Esophagus muscularis mucosa (tissue), 3 donors: ENCODE results near the gene TBC1D8.

Experiments used
- POLR2A ChIP-seq: fragments of 450-650 bp; IDR thresholded peaks from one replicate; pipeline ENCODE4 v1.6.1; 2017; ENCODE audit warnings: antibody characterized with exemption, moderate library complexity, mild to moderate bottlenecking, low read depth
- POLR2AphosphoS5 ChIP-seq, 2 donors: sonication (generic); formaldehyde crosslinking; IDR thresholded peaks; one replicate each; pipeline ENCODE4 v1.6.1; 2017; ENCODE audit warnings: antibody characterized with exemption in 2 of 2
- TF ChIP-seq, protein P1 (sequence below), 3 experiments: fragments of 200-600 bp in 2 of 3; fragments of 450-650 bp in 1 of 3; sonication (generic) in 2 of 3; IDR thresholded peaks; one replicate each; pipeline ENCODE4 v1.5.1; 2017 to 2019; ENCODE audit warnings: antibody characterized with exemption in 3 of 3, mild to moderate bottlenecking in 2 of 3, moderate library complexity in 1 of 3

DNA sequence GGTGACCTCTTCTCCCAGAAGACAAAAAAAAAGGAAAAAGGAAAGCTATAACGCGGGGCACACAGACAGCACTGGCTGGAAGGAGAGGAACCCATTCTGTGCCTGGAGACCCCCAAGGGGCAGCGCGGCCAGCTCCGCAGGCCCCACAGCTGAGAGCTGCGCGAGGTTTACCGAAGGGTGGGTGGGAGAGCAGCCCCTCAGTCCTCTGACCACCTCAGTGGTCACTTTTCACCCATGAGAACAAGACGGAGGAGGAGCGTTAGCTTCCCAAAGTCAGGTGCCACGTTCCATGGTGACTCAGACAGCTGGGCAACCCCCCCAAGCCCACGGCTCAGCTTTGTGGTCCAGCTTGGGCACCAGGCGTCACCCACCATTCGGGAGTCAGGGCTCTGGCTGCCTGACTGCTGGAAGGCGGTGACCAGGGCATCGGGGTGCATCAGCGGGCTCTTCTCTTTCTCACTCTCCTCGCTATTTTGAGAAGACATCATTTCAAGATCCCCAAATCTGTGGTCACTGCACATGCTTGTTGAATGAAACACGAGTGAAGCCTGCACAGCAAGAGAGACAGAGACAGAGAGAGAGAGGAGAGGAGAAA lies 113.9 kb downstream of the TBC1D8 start:
- TF ChIP-seq, protein P1, sequence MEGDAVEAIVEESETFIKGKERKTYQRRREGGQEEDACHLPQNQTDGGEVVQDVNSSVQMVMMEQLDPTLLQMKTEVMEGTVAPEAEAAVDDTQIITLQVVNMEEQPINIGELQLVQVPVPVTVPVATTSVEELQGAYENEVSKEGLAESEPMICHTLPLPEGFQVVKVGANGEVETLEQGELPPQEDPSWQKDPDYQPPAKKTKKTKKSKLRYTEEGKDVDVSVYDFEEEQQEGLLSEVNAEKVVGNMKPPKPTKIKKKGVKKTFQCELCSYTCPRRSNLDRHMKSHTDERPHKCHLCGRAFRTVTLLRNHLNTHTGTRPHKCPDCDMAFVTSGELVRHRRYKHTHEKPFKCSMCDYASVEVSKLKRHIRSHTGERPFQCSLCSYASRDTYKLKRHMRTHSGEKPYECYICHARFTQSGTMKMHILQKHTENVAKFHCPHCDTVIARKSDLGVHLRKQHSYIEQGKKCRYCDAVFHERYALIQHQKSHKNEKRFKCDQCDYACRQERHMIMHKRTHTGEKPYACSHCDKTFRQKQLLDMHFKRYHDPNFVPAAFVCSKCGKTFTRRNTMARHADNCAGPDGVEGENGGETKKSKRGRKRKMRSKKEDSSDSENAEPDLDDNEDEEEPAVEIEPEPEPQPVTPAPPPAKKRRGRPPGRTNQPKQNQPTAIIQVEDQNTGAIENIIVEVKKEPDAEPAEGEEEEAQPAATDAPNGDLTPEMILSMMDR (IDR thresholded peaks at IDR 0.05), result no peak
- TF ChIP-seq POLR2AphosphoS5 (IDR thresholded peaks at IDR 0.05) (no peak), POLR2A (no peak)
